ENCODE measurements around the gene UPK1A.

DNA sequence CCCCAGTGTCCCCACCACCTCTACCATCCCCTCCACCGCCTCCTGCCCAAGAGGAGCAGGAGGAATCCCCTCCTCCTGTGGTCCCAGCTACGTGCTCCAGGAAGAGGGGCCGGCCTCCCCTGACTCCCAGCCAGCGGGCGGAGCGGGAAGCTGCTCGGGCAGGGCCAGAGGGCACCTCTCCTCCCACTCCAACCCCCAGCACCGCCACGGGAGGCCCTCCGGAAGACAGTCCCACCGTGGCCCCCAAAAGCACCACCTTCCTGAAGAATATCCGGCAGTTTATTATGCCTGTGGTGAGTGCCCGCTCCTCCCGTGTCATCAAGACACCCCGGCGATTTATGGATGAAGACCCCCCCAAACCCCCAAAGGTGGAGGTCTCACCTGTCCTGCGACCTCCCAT is 54.3 kb downstream of the UPK1A start:
- no peak for TF ChIP-seq CTCF (IDR thresholded peaks at IDR 0.05)
- TF ChIP-seq EP300 (IDR thresholded peaks at IDR 0.05): no peak
- TF ChIP-seq POLR2A (IDR thresholded peaks at IDR 0.05; ENCODE audit: low read depth): no peak
- no peak for TF ChIP-seq POLR2AphosphoS5 (IDR thresholded peaks at IDR 0.05)

All from esophagus muscularis mucosa (tissue), 4 donors.